Keratinocyte (primary cell): ENCODE results near the gene AKR1C2. TPM values are rescaled to one million over a fixed set of nuclear protein-coding genes. Genes with fewer than 3 reads are reported as not detected.
"Not testable (repeated sequence)": the region's sequence is repeated elsewhere in the genome, so short reads cannot be mapped to it uniquely, and the experiment has no call there.

Experiments
- DNase-seq: peaks from one replicate; pipeline ENCODE4 v3.0.0-alpha.2; 2011; ENCODE audit warnings: low read depth, missing footprints, low spot score
- FAIRE-seq: peaks from 2 replicates; lab custom pipeline; 2011; peaks lifted over from hg19 to GRCh38; lab: Jason Lieb, UNC
- H2AFZ ChIP-seq: 2 replicates; pipeline ENCODE4 v1.6.0; 2012; ENCODE audit warnings: low read length, control low read depth, inconsistent platforms; ENCODE audit not compliant: control insufficient read depth
- H3K27ac ChIP-seq: 2 replicates; pipeline ENCODE4 v1.5.1; 2011; ENCODE audit warnings: low read length; ENCODE audit not compliant: control insufficient read depth, insufficient read depth
- H3K27me3 ChIP-seq: 3 replicates; pipeline ENCODE4 v1.6.0; 2011; ENCODE audit warnings: low read length; ENCODE audit not compliant: control insufficient read depth, insufficient read depth; ENCODE audit errors: extremely low read depth
- H3K36me3 ChIP-seq, 2 experiments: 2 replicates in 1 of 2; 3 replicates in 1 of 2; pipeline ENCODE4 v1.5.1; 2011; ENCODE audit warnings: low read length in 2 of 2, mild to moderate bottlenecking in 1 of 2; ENCODE audit not compliant: control insufficient read depth in 2 of 2, insufficient read depth in 2 of 2; ENCODE audit errors: extremely low read depth in 1 of 2
- H3K4me1 ChIP-seq: 3 replicates; pipeline ENCODE4 v1.5.1; 2011; ENCODE audit warnings: low read length; ENCODE audit not compliant: control insufficient read depth, insufficient read depth; ENCODE audit errors: extremely low read depth
- H3K4me2 ChIP-seq: 3 replicates; pipeline ENCODE4 v1.6.0; 2011; ENCODE audit warnings: low read depth, low read length; ENCODE audit not compliant: control insufficient read depth, insufficient read depth; ENCODE audit errors: extremely low read depth
- H3K4me3 ChIP-seq, 3 experiments: fragments of 200-600 bp in 1 of 3; sonication (generic) in 1 of 3; 2 replicates in 2 of 3; 3 replicates in 1 of 3; pipeline ENCODE4 v1.5.1; 2011 to 2016; ENCODE audit warnings: low read length in 3 of 3, mild to moderate bottlenecking in 3 of 3, control low read depth in 2 of 3, inconsistent platforms in 1 of 3, low read depth in 1 of 3, mixed read lengths in 1 of 3, mixed run types in 1 of 3, moderate library complexity in 1 of 3; ENCODE audit not compliant: control insufficient read depth in 2 of 3, insufficient read depth in 2 of 3; ENCODE audit errors: extremely low read depth in 1 of 3
- H3K79me2 ChIP-seq: 2 replicates; pipeline ENCODE4 v1.6.0; 2012; ENCODE audit warnings: low read length; ENCODE audit not compliant: control insufficient read depth, insufficient read depth
- H3K9ac ChIP-seq: 3 replicates; pipeline ENCODE4 v1.6.0; 2011; ENCODE audit warnings: low read length; ENCODE audit not compliant: control insufficient read depth, insufficient read depth; ENCODE audit errors: extremely low read depth
- H3K9me1 ChIP-seq: 3 replicates; pipeline ENCODE4 v1.6.0; 2011; ENCODE audit warnings: low read length; ENCODE audit not compliant: control insufficient read depth, insufficient read depth; ENCODE audit errors: extremely low read depth
- H3K9me3 ChIP-seq: 2 replicates; pipeline ENCODE4 v1.5.1; 2012; ENCODE audit warnings: low read depth, low read length; ENCODE audit not compliant: control insufficient read depth
- H4K20me1 ChIP-seq: 3 replicates; pipeline ENCODE4 v1.6.0; 2011; ENCODE audit warnings: low read length; ENCODE audit not compliant: control insufficient read depth, insufficient read depth; ENCODE audit errors: extremely low read depth
- CTCF ChIP-seq, 3 experiments: IDR thresholded peaks in 1 of 3; conservative IDR thresholded peaks in 1 of 3; optimal IDR thresholded peaks in 1 of 3; 2 replicates in 2 of 3; 3 replicates in 1 of 3; pipeline versions ENCODE3 to v1.5.1; 2011; ENCODE audit warnings: low read length in 3 of 3, mild to moderate bottlenecking in 3 of 3, moderate library complexity in 2 of 3, control low read depth in 1 of 3, inconsistent platforms in 1 of 3; ENCODE audit not compliant: insufficient read depth in 2 of 3; ENCODE audit errors: extremely low read depth in 1 of 3
- EZH2 ChIP-seq: IDR thresholded peaks from one replicate; pipeline ENCODE4 v1.6.1; 2012; ENCODE audit warnings: inconsistent platforms, mild to moderate bottlenecking, low read length, moderate library complexity
- dilution Hi-C: fragments of 300-500 bp; cut with MboI; formaldehyde crosslinking; loops from one replicate; pipeline ENCODE4 v1.7.0; 2020; ENCODE audit warnings: low sequenced_read_pairs; ENCODE audit not compliant: extremely low pct_ligation_motif_present
- polyA plus RNA-seq, 5 experiments: library from polyadenylated mRNA; depleted of rRNA in 3 of 5; stranded (reverse) in 3 of 5; stranded (forward) in 1 of 5; unstranded in 1 of 5; fragments of >200 nt; gene quantifications; 1 replicate in 1 of 5; 2 replicates in 3 of 5; 3 replicates in 1 of 5; pipeline versions ENCODE4 v1.2.1 to v1.2.3, GENCODE V29; 2011 to 2012; ENCODE audit warnings: missing spikeins in 2 of 5, low read depth in 1 of 5, low replicate concordance in 1 of 5

AKR1C2 gene
- polyA plus RNA-seq, 1 donor (not counting 4 experiments of a cell fraction or from before 2014, with no cell fraction given), result 66.0 TPM

DNA sequence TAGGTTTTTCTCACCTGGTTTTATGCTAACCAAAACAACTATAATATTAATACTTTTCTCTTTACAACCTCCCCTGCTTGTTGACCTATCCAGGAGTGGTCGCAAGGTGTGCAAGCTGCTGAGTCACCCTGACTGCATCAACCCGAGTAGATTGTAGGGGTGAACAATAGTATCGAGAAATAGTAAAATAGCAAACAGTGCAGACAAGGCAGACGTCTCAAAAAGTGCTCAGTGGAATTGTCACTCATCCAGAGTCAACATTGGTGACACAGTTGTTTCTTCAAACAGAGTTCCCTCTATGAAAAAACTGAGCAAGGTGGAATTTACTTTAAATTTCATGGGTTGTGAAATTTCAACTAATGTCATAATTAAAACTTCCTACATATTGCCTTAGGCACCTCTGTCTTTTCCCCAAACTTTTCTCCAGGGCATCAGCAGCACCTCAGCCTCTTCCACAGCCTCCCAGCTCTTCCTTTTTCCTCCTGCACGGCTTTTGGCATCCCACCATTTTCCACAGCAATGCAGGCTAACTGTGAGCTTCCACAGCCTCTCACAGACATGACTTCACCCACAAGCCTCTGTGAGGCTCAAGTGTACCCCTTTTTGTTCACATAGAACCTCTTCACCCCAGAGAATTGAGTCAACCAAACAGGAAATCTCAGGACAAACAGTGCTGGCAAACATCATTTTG, 46.6 kb downstream of the AKR1C2 start:
- not testable (repeated sequence) for FAIRE-seq

GRCh38 chr10:4956088-4956487, 47.6 kb downstream of the AKR1C2 start:
- H4K20me1 ChIP-seq, H3K9me3 ChIP-seq, H3K36me3 ChIP-seq, H2AFZ ChIP-seq, DNase-seq, H3K27me3 ChIP-seq, FAIRE-seq, H3K4me2 ChIP-seq, dilution Hi-C loops, H3K27ac ChIP-seq, H3K9me1 ChIP-seq, H3K4me3 ChIP-seq, H3K79me2 ChIP-seq, H3K4me1 ChIP-seq, H3K9ac ChIP-seq: not testable (repeated sequence)

More for the DNA sequence above, 46.6 kb downstream of the AKR1C2 start:
- DNase-seq, H3K4me3 ChIP-seq, H2AFZ ChIP-seq, H3K9ac ChIP-seq, H3K79me2 ChIP-seq, H3K27ac ChIP-seq, H3K9me1 ChIP-seq, H3K4me1 ChIP-seq, H3K9me3 ChIP-seq, H4K20me1 ChIP-seq, H3K36me3 ChIP-seq, H3K27me3 ChIP-seq, dilution Hi-C loops, H3K4me2 ChIP-seq: not testable (repeated sequence)

- Histone ChIP-seq H3K9me3 (no peaks in the 10 kb centered on the region), H3K27me3 (no peaks in the 10 kb centered on the region), H3K27ac (no peak overlapping the region), H4K20me1 (no peaks in the 10 kb centered on the region), H3K9ac (no peak overlapping the region), H3K4me1 (no peaks in the 10 kb centered on the region), H2AFZ (no peak overlapping the region), H3K4me3 (no peak overlapping the region), H3K36me3 (no peaks in the 10 kb centered on the region), H3K9me1 (no peaks in the 10 kb centered on the region), H3K4me2 (no peak overlapping the region), H3K79me2 (no peaks in the 10 kb centered on the region)
- FAIRE-seq, result no peak
- dilution Hi-C loops, result no loop called here
- TF ChIP-seq EZH2 (no peak), CTCF (optimal IDR thresholded peaks at IDR 0.05 in 1 of 3, IDR thresholded peaks at IDR 0.05 in 1 of 3, conservative IDR thresholded peaks at IDR 0.05 in 1 of 3; ENCODE audit: extremely low read depth in 1 of 3, insufficient read depth in 2 of 3, low read length in 3 of 3) (no peak)
- DNase-seq, result no peak
Observed at GRCh38 chr10:4953405-4953804, 50.3 kb downstream of the AKR1C2 start.

DNA sequence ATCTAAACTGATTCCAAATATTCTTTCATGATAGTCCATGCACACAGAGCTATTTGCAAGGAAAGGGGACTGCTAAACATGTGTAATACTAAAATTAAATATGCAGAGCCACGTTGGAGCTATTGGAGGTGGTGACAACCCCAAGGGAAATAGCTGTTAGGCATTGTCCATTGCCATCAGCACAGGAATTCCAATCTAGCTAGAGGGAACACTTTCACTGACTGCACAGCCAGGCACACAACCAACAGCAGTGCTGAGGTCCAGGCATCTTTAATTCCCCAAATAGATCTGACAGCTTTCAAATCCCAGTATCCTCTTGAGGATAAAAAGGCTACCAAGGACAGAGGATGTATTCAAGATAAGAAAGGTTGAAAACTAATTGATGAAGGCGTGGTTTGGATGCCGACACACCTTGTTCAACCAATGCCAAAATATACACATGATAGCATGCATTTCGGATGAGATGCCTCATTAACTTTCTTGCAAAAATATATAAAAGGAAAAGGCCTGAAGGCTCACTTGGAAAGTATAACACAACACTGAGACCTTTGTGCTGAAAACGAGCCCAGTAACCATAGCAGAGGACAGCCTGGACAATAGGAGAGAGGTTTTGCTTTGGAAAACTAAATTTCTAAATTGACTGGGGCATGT, 52.0 kb downstream of the AKR1C2 start:
- not testable (repeated sequence) for H3K27me3 ChIP-seq, H4K20me1 ChIP-seq, H3K27ac ChIP-seq

More for the DNA sequence above, 52.0 kb downstream of the AKR1C2 start:
- dilution Hi-C loops, H3K4me3 ChIP-seq, H3K79me2 ChIP-seq, H3K9ac ChIP-seq, H2AFZ ChIP-seq, H3K36me3 ChIP-seq, H3K9me1 ChIP-seq, H3K4me2 ChIP-seq, H3K9me3 ChIP-seq, DNase-seq: not testable (repeated sequence)
- peaks cover 14% of the 10 kb centered on the region for H3K4me1 ChIP-seq
- FAIRE-seq, result peak; percentile 67
